Mammary epithelial cell (primary cell): ENCODE data around the gene PPM1L.

Source experiments
- CTCF ChIP-seq, 2 donors: IDR thresholded peaks in 1 of 2; conservative IDR thresholded peaks in 1 of 2; 2 replicates each; pipeline ENCODE4 v1.5.1; 2011 to 2012; ENCODE audit warnings: inconsistent platforms in 2 of 2, low read length in 2 of 2, mild to moderate bottlenecking in 2 of 2, control low read depth in 1 of 2, low read depth in 1 of 2; ENCODE audit not compliant: insufficient read depth in 1 of 2; ENCODE audit errors: extremely low read depth in 1 of 2
- EZH2 ChIP-seq: IDR thresholded peaks from 2 replicates; pipeline ENCODE4 v1.6.1; 2012; ENCODE audit warnings: low read length, inconsistent platforms, borderline replicate concordance

- no peak for TF ChIP-seq CTCF (conservative IDR thresholded peaks at IDR 0.05 in 1 of 2, IDR thresholded peaks at IDR 0.05 in 1 of 2; ENCODE audit: extremely low read depth in 1 of 2, insufficient read depth in 1 of 2, low read depth in 1 of 2, low read length in 2 of 2)
- TF ChIP-seq EZH2: no peak
Measured at GRCh38 chr3:160748787-160749186, 7.2 kb upstream of the PPM1L start.
